HG02981 (cell line): ENCODE results near the gene ZCCHC10.
"Not testable (repeated sequence)": the region's sequence is repeated elsewhere in the genome, so short reads cannot be mapped to it uniquely, and the experiment has no call there.

Experiments
- ATAC-seq: cut with Tn5 transposase; IDR thresholded peaks from one replicate; pipeline ENCODE4 v1.9.1; 2021; ENCODE audit warnings: mild to moderate bottlenecking, moderate library complexity; ENCODE audit not compliant: unreplicated experiment

Gene ZCCHC10

GRCh38 chr5:133046560-133046959 is 20.2 kb upstream of the ZCCHC10 start:
- ATAC-seq: not testable (repeated sequence)

DNA sequence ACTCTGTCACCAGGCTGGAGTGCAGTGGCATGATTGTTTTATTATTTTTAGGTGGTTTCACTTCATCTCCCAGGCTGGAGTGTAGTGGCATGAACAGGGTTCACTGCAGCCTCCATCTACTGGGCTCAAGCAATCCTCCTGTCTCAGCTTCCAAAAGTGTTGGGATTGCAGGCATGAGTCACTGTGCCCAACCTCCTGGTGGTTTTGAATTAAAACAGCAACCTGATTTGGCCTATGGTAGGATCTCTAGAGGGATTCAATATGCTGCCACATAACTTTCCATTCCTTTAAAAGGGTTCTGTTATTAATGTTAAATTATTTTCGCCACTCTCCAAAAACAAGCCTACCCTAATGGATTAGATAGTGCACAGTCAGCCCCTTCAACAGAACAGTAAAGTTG is 15.6 kb upstream of the ZCCHC10 start:
- ATAC-seq: no peak

GRCh38 chr5:133041157-133041784 is 14.9 kb upstream of the ZCCHC10 start:
- ATAC-seq: no peak

DNA sequence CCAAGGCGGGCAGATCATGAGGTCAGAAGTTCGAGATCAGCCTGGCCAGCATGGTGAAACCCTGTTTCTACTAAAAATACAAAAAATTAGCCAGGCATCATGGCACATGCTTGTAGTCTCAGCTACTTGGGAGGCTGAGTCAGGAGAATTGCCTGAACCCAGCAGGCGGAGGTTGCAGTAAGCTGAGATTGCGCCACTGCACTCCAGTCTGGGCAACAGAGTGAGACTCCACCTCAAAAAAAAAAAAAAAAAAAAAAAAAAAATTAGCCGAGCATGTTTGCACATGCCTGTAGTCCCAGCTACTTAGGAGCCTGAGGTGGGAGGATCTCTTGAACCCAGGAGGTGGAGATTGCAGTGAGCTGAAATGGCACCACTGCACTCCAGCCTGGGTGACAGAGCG is 10.3 kb upstream of the ZCCHC10 start:
- not testable (repeated sequence) for ATAC-seq

GRCh38 chr5:133035224-133035623 is 8.9 kb upstream of the ZCCHC10 start:
- no peak for ATAC-seq

- no peak for ATAC-seq
These were observed 7.7 kb upstream of the ZCCHC10 start for GRCh38 chr5:133034064-133034463.

DNA sequence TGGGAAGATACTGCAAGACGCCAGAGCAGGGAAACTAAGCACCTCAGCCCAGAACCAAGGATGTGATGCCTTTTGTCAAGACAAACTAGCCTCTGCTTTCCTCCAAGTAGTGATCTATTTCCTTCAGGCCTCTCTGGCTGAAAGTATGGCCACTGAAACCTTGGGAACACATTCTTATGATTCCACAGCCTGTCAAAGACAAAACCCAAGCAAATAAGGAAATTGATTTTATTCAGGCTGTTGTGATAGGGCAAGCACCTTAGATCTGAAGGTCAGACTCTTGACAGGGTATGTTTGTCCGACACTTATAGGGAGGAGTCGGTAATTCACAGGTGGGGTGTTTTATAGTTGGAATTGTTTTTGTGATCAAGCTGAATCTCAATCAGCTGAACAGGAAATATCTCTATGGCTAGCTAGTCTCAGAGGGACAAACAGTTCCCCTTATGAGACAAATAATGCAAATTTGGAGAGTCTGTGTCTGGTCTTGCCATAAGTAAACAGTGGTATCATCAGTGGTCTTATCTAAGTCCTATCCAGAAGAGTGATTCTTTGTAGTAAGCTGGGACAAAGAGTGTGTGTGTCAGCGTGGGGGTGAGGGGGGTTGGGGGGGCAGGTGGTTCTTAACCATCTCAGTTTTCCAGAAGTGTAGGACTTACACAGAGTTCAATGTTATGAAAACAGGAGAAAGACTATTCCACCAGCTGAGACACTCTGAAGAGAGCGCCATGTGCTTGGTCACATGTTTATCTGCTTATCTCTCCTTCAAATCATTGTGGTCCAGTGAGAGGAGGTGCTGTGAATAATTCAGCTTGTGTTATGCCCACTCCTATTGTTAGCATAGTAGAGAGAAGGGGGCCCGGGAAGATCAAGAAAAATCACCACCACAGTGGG is 6.7 kb upstream of the ZCCHC10 start:
- peak; percentile 63 for ATAC-seq

GRCh38 chr5:133030343-133031005 is 4.1 kb upstream of the ZCCHC10 start:
- ATAC-seq: no peak

- no peak for ATAC-seq
These were observed 3.1 kb upstream of the ZCCHC10 start for GRCh38 chr5:133029416-133029815.

DNA sequence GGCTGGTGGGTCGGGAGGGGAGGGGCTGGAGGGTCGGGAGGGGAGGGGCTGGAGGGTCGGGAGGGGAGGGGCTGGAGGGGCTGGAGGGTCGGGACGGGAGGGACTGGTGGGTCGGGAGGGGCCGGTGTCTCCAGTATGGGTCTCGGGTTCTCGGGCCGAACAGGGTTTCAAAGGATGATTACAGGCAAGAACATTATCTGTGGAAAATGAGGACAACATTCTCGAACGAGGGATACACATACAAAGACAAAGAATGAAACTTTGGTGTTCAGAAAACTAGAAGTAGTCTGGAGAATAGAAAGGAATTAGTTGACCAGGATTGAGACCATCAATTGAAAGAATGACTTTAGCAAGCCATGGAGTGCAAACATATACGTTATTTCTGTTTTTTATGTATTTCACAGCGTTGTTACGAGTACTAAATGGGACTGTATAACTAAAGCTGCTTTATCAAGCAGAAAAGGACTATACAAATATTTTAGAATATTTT is 360 bp upstream of the ZCCHC10 start:
- ATAC-seq: no peak

DNA sequence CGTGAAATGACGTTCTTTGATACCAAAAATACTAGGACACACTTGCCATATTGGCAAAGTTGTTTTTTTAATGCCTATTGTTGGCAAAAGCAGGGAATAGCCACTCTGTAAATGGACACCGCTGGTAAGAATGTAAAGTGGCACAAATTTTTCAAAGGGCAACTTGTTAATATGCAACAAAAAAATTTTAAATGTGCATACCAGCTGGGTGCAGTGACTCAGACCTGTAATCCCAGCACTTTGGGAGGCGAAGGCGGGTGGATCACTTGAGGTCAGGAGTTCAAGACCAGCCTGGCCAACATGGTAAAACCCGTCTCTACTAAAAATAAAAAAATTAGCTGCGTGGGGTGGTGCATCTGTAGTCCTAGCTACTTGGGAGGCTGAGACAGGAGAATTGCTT is 6.9 kb downstream of the ZCCHC10 start:
- not testable (repeated sequence) for ATAC-seq

DNA sequence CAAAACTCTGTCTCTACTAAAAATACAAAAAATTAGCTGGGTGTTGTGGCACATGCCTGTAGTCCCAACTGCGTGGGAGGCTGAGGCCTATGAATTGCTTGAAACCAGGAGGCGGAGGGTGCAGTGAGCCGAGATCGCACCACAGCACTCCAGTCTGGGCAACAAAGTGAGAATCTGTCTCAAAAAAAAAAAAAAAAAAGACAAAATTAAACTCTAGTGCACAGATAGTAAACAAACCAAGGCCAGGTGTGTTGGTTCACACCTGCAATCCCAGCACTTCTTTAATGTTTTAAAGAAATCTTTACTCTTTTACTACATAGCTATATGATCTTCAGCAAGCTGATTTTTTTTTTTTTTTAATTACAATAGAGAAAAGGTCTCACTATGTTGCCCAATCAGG is 8.4 kb downstream of the ZCCHC10 start:
- no peak for ATAC-seq

DNA sequence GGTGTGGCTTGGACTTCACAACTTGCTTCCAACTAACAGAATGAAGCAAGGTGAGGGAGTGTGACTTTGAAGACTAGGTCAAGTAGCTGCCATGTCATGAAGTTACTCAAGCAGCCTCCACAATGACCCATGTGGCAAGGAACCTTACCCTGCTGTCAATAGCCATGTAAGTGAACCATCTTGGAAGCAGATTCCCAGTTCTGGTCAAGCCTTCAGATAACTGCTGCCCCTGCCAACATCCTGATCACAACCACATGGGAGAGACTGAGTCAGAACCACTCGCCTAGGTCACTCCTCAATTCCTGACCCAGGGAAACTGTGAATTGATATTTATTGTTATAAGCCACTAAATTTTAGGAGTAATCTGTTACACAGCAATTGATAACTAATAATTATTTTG is 10.9 kb downstream of the ZCCHC10 start:
- no peak for ATAC-seq

DNA sequence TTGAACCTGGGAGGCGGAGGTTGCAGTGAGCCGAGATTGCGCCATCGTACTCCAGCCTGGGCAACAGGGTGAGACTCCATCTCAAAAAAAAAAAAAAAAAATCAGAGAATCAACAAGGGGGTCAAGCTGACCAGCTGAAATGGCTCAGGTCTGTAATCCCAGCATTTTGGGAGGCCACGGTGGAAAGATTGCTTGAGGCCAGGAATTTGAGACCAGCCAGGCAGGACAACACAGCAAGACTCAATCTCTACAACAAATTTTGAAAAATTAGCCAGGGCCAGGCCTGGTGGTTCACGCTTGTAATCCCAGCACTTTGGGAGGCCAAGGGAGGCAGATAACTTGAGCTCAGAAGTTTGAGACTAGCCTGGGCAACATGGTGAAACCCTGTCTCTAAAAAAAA is 17.9 kb downstream of the ZCCHC10 start:
- not testable (repeated sequence) for ATAC-seq

- ATAC-seq: no peak
These were observed 19.7 kb downstream of the ZCCHC10 start for GRCh38 chr5:133006653-133007052.

GRCh38 chr5:132999246-132999645 is 27.1 kb downstream of the ZCCHC10 start:
- no peak for ATAC-seq

DNA sequence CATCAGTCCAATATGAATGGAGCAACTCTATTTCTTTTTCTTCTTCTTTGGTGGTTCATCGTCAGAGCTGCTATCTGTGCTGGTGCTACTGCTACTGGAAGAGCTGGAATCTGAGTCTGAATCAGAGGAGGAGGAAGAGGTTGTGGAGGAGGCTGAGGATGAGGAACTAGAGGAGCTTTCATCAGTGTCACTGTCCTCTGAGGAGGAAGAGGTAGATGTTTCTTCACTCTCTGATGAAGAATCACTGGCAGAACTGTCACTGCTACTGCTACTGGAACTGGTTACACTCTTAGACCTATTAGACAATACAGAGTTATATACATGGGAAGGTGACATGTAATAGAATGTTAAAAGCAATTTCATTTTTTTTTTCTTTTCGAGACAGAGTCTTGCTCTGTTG is 27.8 kb downstream of the ZCCHC10 start:
- no peak for ATAC-seq

DNA sequence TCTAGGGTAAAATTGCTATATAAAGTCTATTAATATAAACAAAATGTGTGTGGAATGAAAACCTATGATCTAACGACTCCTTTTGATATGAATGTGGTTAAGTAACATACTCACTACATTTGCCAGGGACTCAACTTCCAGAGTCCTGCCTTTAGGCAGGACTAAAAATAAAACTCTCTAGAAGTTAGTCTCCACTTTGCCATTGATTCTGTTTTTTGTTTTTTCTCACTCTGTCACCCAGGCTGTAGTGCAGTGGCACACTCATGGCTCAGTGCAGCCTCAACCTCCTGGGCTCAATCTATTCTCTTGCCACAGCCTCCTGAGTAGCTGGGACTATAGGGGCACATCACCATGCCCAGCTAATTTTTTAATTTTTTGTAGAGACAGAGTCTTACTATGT is 30.0 kb downstream of the ZCCHC10 start:
- ATAC-seq: no peak

- no peak for ATAC-seq
These were observed 38.6 kb downstream of the ZCCHC10 start for GRCh38 chr5:132987531-132988408.

GRCh38 chr5:132982971-132983370 is 43.4 kb downstream of the ZCCHC10 start:
- not testable (repeated sequence) for ATAC-seq

DNA sequence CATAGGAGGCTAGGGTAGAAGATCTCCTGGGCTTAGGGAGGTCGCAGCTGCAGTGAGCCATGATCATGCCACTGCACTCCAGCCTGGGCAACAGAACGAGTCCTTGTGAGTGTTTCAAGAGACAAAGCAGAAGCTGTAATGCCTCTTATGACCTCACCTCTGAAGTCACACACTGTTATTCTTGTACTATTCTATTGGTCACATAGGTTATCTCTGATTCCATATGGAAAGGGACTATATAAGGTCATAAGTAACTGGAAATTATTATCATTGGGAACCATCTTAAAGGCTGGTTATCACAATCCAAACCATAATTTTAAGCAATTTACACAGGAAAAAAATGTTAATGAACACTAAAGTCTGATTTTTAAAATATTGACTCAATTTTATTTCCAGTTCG is 45.1 kb downstream of the ZCCHC10 start:
- ATAC-seq: no peak
